ENCODE data around the gene RAB17.

The RAB17 gene

DNA sequence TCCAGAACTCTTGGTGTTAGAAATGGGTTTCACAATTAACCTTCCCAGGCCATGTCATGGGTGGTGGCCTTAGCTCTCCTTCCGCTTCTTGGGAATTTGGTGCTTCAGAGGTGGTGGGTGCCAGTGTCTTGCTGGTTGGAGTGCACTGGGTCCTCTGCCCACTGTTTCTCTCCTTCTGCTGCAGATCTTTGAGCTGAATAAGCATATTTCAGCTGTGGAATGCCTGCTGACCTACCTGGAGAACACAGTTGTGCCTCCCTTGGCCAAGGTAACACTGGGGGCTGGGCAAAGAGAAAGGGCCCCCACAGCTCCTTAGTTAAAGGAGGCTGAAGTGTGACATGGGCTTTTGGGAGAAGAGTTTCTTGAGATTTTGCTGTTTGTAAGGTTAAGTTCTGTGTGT lies 56.2 kb downstream of the RAB17 start:
- no peak for DNase-seq

DNA sequence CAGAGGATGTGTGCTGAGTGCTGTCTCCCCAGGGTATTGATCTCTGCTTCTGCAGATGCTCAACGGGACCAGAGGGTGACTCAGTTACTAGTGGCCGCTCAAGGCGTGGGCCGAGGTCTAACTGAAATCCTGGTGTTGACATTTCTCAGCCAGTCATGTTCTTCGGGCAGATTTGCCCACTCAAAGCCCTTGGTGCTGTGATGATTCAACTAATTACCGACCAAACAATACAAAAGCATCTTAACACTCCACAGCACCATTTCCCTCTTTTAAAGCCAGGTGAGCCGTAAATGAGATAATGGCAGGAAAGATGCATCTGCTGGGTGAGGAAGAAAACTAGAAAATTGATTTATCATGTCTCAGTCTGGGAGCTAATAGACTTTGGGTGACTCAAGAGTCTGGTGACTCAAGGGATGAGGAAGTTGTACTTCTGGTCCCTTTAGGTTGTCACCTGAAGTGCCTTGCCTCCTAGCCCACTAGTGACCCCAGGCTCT lies 56.8 kb downstream of the RAB17 start:
- peak; percentile 89 for DNase-seq

DNA sequence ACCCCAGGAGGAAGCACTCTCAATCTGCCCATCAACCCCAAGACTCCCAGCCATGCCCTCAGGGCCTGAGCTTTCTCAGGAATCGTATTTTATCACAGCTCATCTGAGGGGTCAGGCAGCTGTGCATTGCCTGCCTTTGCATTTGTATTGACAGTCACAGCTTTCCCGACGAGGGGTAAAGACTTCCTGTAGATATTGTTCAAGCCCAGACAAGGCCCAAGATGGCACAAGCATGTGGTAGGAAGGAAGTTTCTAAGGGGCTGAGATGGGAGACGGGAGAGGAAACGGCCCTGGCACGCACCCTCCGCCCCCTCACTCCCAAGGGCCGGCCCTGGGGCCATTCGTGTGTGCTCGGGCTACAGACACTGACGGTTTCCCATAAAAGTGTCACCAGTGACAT lies 58.4 kb downstream of the RAB17 start:
- peak; percentile 87 for DNase-seq

DNA sequence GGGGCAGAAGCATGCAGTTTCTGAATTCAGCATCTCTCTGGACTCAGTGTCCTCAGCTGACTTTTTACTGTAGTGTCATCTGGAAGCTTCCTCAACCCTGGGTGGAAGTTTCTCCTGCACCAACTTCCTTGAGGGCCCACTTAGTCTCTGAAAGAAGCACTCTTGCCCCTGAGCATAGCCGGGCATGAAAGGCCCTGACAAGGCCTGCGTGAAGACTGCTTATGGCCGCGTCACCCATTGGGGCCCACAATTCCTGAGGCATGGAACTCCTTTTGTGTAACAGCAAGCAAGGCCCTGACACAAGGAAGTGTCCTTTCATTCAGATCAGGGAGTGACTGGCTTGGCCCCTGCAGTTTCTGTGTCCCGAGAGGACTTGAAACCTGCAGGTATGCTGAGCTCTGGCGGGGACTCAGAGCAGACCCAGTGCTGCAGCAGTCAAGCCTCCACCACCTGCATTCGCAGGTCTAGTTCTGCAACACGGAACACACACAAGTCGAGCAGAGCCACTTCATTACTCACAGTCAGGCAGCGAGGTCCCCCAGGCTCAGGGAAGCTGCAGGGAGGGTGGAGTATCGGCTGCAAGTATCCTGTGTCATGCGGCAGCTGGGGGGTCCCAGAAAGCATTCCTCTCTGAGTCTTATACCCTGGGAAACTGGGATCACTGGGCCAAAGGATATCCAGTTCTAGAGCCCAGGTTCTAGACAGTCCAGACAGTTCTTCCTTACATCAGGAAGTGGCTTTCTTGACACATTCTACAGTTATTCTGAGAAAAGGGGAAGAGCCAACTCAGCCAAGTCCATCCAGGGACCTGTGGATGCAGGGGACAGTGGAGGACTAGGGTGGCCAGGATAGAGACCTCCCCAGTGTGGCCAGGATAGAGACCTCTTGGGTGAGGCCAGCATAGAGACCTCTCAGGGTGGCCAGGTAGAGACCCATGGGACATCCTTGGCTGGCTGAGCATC lies 59.8 kb downstream of the RAB17 start:
- DNase-seq: peak; percentile 73

DNA sequence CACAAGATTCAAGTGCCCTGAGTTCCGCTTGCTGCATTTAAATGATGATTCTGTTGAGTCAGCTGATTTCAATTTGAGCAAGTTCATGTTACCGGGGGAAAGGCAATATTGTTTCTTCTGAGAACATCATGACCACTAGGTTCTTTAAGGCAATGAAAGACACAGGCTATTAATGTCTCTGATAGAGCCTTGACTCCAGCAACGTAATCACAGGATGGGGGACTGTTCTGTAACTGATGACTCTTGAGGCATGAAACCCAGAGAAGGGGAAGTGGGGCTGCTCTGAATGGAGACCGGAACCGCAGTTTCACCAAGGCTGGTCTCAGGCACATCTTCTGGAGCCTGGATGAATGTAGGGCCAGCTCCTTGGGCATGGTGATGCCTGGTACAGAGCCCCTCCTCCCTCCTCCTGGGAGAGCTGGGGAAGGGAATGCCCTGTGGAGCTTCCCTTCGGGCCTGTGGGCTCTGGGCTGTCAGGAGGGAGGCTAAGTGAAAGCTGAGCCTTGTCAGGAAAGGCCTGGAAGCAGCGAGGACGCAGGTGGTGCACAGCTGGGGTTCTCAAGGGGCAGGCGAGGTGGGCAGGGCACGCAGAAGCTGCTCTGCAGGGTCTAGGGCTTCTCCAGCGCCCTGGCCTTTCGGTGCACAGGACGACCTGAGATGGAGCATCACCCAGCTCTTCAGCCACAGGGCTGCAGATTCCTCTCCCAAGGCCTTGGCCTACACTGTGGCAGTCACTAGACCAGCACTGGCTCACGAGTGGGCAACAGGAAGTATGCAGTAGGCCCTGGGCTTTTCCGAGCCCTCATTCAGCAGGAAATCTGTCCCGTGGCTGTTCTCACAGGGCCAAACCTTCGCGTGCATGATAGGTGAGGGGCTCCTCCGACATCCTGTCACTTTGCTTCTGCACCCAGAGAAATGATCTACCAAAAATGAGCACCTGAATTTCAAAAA lies 60.8 kb downstream of the RAB17 start:
- peak; percentile 95 for DNase-seq

DNA sequence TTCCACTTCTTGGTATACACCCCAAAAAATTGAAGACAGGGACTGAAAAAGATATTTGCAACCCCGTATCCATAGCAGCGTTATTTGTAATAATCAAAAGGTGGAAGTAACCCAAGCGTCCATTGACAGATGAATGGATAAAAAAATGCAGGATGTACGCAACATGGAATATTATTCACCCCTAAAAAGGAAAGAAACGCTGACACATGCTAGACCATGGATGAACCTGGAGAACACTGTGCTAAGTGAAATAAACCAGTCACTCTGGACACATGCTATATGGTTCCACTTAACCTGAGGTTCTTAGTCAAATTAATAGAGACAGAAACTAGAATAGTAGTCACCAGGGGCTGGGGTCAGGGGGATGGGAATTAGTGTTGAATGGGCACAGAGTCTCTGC lies 62.8 kb downstream of the RAB17 start:
- no peak for DNase-seq

DNA sequence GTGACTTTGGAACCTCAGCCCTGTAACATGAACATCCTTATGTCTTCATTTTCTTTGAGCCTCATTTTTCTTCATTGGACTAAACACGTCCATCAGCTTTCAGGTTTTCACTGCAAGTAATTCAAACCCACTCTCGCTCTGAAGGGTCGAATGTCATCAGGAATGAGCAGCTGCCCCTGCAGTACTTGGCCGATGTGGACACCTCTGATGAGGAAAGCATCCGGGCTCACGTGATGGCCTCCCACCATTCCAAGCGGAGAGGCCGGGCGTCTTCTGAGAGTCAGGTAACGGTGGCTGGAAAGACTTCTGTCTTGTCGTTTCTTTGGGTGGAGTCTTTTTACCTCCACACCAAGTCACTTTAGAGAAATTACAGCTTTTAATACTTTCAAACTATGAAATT lies 63.3 kb downstream of the RAB17 start:
- DNase-seq: no peak

DNA sequence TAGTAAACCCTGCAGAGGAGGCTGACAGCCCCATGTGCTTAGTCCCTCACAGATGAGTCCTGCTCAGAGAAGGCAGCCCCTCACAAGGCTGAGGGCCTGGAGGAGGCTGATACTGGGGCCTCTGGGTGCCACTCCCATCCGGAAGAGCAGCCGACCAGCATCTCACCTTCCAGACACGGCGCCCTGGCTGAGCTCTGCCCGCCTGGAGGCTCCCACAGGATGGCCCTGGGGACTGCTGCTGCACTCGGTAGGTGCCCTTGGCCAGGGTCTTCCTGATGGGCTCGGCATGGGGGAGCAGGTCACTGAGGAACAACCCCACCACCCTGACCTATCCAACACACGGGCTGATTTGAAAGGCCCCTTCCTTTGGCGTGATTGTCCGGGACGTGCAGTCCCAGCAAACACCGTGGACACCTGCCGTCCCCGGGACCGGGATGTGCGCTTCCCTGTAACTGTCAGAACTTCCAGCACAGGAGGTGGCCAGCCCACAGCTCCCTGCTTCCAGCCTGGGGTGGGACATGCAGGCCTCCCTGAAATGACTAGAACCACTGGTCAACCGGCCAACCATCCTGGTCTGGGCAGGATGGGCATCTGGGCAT lies 64.9 kb downstream of the RAB17 start:
- no peak for DNase-seq

DNA sequence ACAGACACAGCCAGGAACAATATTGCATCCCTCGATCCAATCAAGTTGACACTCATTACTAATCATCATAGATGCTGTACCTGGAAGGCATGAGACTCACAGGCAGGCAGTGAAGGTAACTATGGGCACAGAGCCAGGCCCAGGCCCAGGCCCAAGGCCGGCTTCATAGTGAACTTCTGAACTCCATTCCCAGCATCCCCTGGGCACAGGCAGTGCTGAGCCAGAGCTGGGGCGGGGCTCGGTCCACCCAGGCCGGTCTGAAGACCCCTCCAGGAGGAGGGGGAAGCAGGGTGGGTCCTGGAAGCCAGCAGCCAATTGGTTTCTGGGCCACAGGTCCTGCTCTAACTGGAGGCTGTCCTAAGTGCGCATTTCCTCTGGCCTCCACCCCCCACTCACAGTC lies 65.9 kb downstream of the RAB17 start:
- DNase-seq: no peak
